ENCODE data around the gene DOK7.

Gene DOK7

DNA sequence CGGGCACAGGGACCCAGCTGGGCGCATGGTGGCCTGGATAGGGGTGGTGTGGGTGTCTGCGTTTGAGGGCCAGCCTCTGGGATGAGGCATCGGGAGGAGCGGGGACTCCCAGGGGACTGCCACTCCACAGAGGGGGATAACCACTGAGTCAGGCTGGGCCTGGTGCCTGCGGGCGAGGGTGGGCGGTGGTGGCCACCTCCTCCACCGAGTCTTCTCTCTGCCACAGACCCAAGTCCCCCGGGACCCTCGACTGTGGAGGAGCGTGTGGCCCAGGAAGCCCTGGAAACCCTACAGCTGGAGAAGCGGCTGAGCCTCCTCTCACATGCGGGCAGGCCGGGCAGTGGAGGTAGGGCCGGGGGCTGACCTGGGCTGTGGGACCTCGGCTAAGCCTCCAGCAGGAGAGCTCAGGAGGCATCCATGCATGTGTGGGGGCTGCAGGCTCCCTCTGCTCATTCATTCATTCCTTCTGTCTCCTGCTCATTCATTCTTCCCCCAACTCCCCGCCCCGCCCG lies 26.4 kb downstream of the DOK7 start:
- peak; percentile 44 for ATAC-seq
- DNase-seq, result peak; percentile 51

DNA sequence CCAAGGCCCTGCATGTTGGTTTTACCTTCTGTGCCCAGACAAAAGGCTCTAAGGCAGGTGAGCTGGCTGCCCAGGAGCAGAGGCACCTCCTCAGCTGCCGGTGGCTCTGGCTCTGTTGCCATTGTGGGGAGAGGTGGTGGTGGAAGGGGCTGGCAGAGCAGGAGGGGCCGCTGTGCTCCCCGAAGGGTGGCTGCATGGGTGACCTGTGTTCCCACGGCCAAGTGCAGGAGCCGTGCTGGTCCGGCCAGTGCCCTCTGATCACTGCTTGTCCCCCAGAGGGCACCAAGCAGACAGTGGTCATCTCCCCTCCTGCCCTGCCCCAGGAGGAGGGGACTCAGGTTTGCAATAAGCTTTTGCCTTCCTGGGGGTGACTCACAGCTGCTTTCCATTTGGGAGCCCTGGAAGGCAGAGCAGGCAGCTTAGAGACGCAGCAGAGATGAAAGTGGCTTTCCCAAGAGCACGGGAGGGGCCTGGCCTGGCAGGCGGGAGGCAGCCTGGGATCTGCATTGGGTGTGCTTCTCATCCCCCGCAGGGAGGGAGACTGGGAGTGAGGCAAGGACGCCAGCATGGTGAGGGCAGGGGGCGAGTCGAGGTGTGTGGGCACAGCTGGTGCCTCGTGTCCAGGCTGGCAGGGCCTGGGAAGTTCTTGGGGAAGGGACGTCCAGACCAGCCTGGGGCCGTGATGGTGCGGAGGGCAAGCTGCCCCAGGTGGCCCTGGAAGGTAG lies 28.7 kb downstream of the DOK7 start:
- DNase-seq (no peak), ATAC-seq (no peak)

DNA sequence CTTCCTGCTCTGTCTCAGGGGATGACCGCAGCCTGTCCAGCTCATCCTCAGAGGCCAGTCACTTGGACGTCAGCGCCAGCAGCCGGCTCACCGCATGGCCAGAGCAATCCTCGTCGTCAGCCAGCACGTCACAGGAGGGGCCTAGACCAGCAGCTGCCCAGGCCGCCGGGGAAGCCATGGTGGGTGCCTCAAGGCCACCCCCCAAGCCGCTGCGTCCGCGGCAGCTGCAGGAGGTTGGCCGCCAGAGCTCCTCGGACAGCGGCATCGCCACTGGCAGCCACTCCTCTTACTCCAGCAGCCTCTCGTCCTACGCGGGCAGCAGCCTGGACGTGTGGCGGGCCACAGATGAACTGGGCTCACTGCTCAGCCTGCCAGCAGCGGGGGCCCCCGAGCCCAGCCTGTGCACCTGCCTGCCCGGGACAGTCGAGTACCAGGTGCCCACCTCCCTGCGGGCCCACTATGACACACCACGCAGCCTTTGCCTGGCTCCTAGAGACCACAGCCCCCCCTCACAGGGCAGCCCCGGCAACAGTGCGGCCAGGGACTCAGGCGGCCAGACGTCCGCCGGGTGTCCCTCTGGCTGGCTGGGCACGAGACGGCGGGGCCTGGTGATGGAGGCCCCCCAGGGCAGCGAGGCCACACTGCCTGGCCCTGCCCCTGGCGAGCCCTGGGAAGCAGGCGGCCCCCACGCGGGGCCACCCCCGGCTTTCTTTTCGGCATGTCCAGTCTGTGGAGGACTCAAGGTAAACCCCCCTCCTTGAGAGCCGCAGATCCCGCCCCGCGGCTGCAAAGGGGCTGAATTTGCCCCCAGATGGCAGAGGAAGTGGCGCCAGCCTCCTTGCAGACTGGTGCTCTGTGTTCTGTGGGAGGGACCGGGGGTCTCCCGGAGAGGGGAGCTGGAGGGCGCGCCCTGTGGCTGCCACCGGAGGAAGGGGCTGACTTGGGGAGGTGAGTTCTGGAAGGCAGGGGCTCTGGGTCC lies 29.9 kb downstream of the DOK7 start:
- DNase-seq (no peak), ATAC-seq (no peak)

- DNase-seq (no peak), ATAC-seq (no peak)
Observed at GRCh38 chr4:3493720-3494461, 30.8 kb downstream of the DOK7 start.

DNA sequence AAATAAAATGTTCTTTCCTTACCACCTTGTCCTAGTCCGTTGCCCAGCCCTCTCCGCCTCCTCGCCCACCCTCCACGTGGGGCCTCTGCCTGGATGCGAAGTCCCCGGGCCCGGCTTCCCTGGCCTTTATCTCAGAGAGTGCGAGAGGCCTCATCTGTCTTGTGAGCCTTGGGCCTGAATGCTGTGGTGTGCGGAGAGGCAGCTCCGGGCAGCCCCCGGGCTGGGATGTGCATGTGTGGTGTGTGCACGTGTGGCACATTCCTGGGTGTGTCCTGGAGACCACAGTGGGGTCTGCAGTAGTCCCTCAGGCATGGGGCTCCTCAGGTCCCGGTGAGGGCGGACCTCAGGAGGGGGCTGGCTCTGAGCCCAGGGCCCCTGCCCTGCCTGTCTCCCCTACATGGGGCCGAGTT lies 31.4 kb downstream of the DOK7 start:
- DNase-seq (no peak), ATAC-seq (no peak)

DNA sequence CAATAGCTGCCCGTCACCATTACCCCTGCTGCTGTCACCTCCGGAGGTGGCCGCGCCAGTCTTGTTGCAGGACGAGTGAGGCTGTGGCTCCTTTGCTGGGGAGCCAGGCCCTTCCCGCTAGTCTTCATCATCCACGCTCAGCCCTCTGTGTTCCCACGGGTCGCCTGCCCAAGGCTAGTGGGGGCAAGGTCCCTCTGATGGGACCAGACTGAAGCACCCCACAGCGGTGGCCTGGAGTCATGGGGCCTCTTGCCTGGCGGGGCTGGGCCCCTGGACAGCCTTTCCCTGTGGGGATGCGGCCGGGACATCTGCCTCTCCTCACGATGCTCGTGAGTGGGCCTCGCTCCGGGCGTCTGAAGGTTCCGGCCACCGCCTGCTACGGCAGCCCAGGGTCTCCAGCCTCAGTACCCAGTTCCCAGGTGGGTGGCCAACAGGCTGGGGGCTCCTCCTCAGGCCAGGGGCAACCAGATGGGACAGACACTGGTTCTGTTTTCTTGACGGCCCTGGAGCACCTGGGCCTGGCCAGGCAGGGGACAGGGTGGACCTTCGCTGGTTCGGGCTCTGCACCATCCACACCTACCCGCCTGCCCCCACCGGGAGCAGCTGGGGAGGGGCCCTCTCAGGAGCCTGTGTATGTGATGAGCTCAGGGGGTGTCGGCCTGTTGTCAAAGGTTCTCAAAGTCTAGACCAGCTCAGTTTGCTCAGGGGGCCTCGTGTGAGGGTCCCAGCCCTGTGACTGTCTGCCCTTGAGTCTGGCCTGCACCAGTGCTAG lies 32.3 kb downstream of the DOK7 start:
- DNase-seq (no peak), ATAC-seq (no peak)

DNA sequence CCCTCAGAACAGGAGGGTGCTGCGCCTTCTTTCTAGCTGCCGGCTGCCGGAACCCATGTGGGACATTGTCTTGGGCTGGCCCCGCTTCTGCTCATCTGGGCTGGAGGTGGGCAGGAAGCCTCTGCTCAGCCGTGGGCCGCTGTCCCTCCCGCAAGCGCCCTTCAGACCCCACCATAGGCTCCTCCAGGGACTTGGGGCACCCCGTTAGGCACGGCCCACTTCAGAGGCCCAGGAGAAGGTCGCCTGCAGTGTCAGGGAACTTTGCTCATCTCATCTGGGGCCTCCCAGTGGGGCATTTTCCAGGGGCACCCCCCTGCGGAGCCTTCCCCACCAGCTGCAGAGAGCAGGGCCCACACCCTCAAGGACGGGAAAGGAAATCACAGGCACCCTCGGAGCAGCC lies 32.9 kb downstream of the DOK7 start:
- ATAC-seq (no peak), DNase-seq (no peak)

- ATAC-seq (no peak), DNase-seq (no peak)
Observed at GRCh38 chr4:3497095-3497494, 34.0 kb downstream of the DOK7 start.

DNA sequence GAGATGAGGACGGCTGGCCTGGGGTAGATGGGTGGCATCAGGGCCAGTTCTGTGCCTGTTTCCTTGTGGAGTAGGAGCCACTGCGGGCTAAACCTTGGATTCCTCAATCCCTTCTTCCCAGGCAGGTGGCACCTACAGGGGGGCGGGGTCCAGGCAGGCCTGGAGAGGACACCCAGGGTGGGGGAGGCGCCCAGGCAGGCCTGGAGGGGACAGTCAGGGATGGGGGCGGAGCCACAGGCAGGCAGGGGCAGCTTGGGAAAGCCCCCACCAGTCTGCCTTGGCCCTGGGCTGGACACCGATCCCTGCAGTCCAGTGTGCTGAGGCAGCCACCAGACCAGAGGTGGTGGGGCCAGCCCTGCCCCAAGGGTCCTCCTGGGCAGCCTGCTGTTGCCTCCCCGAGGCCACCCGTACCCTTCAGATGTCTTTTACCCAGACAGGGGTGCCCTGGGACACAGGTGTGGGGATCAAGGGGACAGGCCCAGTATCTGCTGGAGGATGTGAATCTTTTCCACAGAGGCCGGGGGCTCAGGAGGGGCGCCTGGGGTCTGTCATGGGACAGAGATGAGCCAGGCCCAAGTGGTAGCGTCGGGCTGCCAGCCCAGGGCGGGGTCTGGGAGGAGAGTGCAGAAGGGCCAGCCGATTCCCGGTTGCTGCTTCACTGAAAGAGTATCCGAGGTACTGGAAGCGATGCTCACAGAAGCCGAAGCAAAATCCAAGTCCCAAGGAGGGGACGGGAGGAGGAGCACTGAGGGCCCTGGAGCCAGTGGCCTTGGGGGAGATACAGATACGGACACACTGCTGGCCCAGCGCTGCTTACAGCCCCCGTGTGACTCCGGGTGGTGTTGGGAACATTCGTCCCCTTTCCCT lies 34.6 kb downstream of the DOK7 start:
- ATAC-seq (no peak), DNase-seq (no peak)

DNA sequence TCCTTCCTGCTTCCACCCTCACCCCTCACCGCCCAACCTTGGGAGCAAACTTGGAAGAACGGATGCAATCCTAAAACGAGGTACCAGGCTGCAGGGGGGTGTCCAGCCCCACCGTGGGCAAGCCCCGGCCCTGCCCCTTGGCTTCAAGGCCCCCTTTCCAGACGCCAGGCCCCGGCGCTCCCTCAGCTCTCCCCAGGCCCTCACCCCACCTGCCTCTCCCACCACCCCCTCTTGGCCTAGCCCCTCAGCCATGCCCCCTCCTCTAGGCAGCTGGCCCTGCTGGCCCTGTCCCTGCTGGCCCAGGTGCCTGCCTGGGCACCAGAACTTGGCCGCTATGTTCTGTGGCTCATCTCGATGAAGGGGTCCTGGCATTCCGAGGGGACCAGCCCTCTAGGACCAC lies 35.3 kb downstream of the DOK7 start:
- no peak for ATAC-seq

DNA sequence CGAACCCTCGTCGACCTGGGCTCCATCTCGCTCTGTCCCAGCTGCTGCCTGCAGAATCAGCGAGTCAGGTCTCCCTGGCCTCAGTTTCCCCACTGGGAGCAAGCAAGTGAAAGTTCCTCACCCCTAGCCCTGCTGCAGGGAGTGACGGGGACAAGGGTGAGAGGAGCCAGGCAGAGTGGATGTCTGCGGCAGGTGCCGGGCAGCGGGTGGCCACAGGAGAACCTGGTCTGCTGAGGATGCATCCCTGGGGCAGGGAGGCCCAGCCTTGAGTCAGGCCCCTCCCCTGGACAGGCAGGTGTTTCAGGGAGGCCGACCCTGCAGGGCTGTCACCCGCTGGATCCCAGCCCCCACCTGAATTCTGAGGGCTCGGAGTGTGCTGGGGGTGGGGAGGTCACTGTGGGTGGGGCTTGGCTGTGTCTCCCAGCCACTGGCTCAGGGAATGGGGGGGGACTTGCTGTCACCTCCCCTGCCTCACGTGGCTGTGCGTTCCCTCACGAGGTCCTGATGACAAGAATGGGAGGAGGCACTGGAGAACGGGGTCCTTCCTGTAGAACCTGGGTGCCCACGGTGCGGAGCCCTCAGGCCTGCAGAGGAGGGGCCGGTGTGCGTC lies 35.9 kb downstream of the DOK7 start:
- DNase-seq (no peak), ATAC-seq (no peak)

More for the DNA sequence above, 35.3 kb downstream of the DOK7 start:
- no peak for DNase-seq

- ATAC-seq (no peak), DNase-seq (no peak)
Observed at GRCh38 chr4:3499710-3500109, 36.6 kb downstream of the DOK7 start.

GRCh38 chr4:3500111-3500510 lies 37.0 kb downstream of the DOK7 start:
- ATAC-seq, result no peak
- no peak for DNase-seq

- no peak for DNase-seq
- ATAC-seq, result no peak
Observed at GRCh38 chr4:3500634-3501101, 37.6 kb downstream of the DOK7 start.

- DNase-seq (no peak), ATAC-seq (no peak)
Observed at GRCh38 chr4:3501126-3501824, 38.2 kb downstream of the DOK7 start.

DNA sequence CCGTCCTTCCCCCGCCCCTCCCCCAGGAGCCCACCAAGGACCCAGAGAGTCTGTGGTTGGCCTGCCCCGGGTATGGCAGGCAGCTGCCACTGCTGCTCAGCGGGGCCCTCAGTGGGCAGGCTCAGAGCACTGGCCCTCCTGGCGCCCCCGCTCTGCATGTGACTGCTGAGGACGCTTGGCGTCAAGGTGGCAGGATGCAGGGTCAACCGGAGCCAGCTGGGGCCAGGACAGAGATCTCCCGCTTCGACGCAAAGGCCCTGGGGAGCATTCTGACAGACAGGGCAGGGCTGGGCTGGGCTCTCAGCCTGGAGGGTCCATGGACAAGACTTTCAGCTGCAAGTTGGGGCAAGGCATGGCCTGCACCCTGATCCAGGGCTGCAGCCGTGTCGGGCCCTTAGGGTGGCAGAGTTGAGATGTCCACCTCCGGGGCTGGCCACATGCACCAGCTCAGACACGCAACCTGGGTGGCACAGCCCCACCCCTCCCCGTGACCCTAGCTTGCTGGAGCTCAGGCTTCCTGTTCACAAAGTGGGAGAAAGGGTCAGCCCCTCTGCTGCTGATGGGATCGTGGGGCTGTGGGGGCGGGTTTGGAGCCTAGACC lies 38.8 kb downstream of the DOK7 start:
- no peak for DNase-seq
- no peak for ATAC-seq

DNA sequence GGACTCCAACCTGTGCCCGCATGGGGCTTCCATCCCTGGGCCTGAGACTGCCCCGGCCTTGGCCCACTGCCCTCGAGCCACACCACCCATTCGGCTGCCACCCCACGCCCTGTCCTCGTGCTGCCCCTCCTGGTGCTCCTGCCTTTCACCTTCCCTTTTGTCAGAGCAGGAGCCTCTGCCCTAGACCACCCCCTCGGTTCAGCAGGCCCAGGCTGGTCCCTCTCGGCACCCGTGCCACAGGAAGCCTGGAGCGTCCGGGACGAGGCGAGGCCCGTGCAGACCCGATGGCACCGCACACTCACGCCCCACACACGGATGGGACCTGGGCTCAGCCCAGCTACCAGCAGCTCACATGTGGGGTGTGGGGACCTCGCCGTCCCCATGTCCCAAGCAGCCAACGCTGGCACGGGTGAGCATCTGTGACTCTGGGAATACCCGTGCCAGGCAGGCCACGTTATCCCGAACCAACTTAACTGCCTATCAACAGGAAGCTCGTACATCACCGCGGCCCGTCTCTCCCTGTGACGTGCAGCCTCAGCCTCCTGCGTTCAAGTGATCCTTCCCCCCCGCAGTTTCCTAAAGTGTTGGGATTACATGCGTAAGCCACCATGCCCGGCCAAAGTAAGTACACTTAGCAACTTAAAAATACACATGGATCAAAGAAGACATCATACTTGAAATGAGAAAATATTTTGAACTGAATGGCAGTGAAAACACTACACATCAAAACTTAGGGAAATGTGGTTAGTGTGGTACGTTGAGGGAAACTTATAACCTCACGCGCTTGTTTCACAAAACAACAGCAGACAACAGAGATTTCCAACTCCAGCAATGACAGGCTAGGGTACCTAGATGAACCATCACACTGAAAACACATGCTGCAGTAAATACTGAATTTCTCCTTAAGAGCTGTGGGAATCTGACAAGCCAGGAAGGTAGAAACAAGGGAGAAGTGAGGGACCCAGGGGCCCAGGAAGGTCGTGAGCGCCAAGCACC lies 40.1 kb downstream of the DOK7 start:
- no peak for ATAC-seq

DNA sequence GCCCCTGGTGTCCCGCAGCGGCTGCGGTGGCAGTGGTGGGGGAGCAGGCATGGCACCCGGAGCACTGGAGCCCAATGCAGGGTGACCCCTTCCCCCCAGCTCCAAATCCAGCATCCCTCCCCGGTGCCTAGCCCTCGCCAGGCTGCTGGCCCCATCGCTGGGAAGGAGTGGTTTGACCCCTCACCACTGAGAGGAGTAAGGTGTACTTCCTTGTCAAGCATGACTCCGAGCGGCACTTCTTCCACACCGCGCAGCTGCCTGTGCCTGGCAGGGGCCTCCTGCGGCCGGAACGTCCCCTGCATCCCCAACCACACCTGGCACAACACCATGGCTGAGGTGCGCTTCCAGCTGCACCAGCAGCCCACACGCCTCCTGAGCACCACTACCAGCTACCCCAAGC lies 42.1 kb downstream of the DOK7 start:
- DNase-seq (no peak), ATAC-seq (no peak)

More for the DNA sequence above, 40.1 kb downstream of the DOK7 start:
- DNase-seq, result no peak

Measured in stimulated activated naive CD8-positive, alpha-beta T cell treated with anti-CD3 and anti-CD28 coated beads, Interleukin-15, Interleukin-2, amounts not matched to agents 100 U/mL and 50 U/mL, for 24 hours (primary cell).